ENCODE data around the gene FRMD1. TPM values are rescaled to one million over a fixed set of nuclear protein-coding genes. Genes with fewer than 3 reads are reported as not detected.

Gene FRMD1
- total and polyA plus RNA-seq, 10 of the 15 experiments (the other 5 are each of a cell fraction or from before 2014, with no cell fraction given) = not detected

- DNase-seq (ENCODE audit: low read depth, low spot score) (no peak), FAIRE-seq (no peak)
- in situ Hi-C loops (cut with MboI) = no loop called here
Measured at GRCh38 chr6:168031411-168031971, 47.5 kb downstream of the FRMD1 start.

More at GRCh38 chr6:168031411-168031971, 47.5 kb downstream of the FRMD1 start:
- H3K4me1 ChIP-seq (ENCODE audit: control insufficient read depth, insufficient read depth, low read length) = no peaks in the 10 kb centered on the region
- ChIA-PET CTCF (no interaction called here), RAD21 (ENCODE audit: unreplicated experiment) (no interaction called here), POLR2A (no interaction called here), SMC1A (ENCODE audit: uncharacterized antibody, unreplicated experiment) (no interaction called here)
- no peaks in the 10 kb centered on the region for H3K27me3 ChIP-seq (replicated peaks in 1 of 2; ENCODE audit: control insufficient read depth in 2 of 2, insufficient read depth in 2 of 2, low read length in 1 of 2)
- H3K79me2 ChIP-seq (ENCODE audit: control insufficient read depth, insufficient read depth, low read length) = no peaks in the 10 kb centered on the region
- no peak overlapping the region for H3K4me2 ChIP-seq (ENCODE audit: control insufficient read depth, insufficient read depth)
- intact Hi-C loops (cut with micrococcal nuclease; ENCODE audit: unreplicated experiment) = no loop called here
- no peak overlapping the region for H2AFZ ChIP-seq (ENCODE audit: control insufficient read depth, low read depth, low read length)
- no peak overlapping the region for H3K9ac ChIP-seq (ENCODE audit: control insufficient read depth, insufficient read depth, low read length)
- no peak for ATAC-seq
- H3K9me3 ChIP-seq (replicated peaks; ENCODE audit: control insufficient read depth, insufficient read depth, low read length) = no peaks in the 10 kb centered on the region; the same call in 2 of the 3 replicates
- H4K20me1 ChIP-seq (ENCODE audit: control insufficient read depth, insufficient read depth) = no peaks in the 10 kb centered on the region
- BruUV-seq (replicated peaks) = no TSS peak
- no peak overlapping the region for H3K4me3 ChIP-seq
- no peak overlapping the region for H3K27ac ChIP-seq (ENCODE audit: control insufficient read depth, insufficient read depth)
- H3K36me3 ChIP-seq (ENCODE audit: control insufficient read depth in 2 of 2, insufficient read depth in 2 of 2, low read length in 1 of 2) = no peaks in the 10 kb centered on the region
- TF ChIP-seq USF2 (IDR thresholded peaks at IDR 0.05; ENCODE audit: borderline replicate concordance, low read depth, low read length) = no peak
- TF ChIP-seq RFX5 (IDR thresholded peaks at IDR 0.05; ENCODE audit: low read depth, low read length) = no peak
- TF ChIP-seq HDGF (IDR thresholded peaks at IDR 0.05) = no peak
- no peak for TF ChIP-seq MYC (IDR thresholded peaks at IDR 0.05; ENCODE audit: insufficient read depth, insufficient read length, insufficient replicate concordance, low read length, severe bottlenecking)
- TF ChIP-seq KDM1A (IDR thresholded peaks at IDR 0.05; ENCODE audit: borderline replicate concordance) = no peak
- no peak for TF ChIP-seq REST (IDR thresholded peaks at IDR 0.05; ENCODE audit: low read depth, low read length)
- TF ChIP-seq PKNOX1 (IDR thresholded peaks at IDR 0.05) = no peak
- WGBS (ENCODE audit: insufficient coverage, insufficient replicate concordance, low lambda C conversion rate, missing lambda C conversion rate) = 70% methylated on average over 14 of the region's 14 CpGs
